Sigmoid colon (tissue), 7 donors: Measurements from ENCODE around the gene PIK3R6. TPM values are rescaled to one million over a fixed set of nuclear protein-coding genes. Genes with fewer than 3 reads are reported as not detected.
"Not testable (repeated sequence)": the region's sequence is repeated elsewhere in the genome, so short reads cannot be mapped to it uniquely, and the experiment has no call there.

ENCODE experiments used
- DNase-seq: peaks from one replicate; pipeline ENCODE4 v3.0.0-alpha.2; 2019
- H3K27ac ChIP-seq, 4 donors: fragments of 200-600 bp; sonication (generic); one replicate each; pipeline ENCODE4 v1.5.1; 2016 to 2019; ENCODE audit warnings: mild to moderate bottlenecking in 1 of 4
- H3K27me3 ChIP-seq, 3 donors: fragments of 200-600 bp; sonication (generic); one replicate each; pipeline ENCODE4 v1.5.1; 2019; ENCODE audit warnings: mild to moderate bottlenecking in 1 of 3
- H3K36me3 ChIP-seq, 4 donors: fragments of 200-600 bp; sonication (generic); one replicate each; pipeline ENCODE4 v1.5.1; 2016 to 2019
- H3K4me1 ChIP-seq, 4 donors: fragments of 200-600 bp; sonication (generic); one replicate each; pipeline ENCODE4 v1.5.1; 2017 to 2019
- H3K4me3 ChIP-seq, 4 donors: fragments of 200-600 bp; sonication (generic); one replicate each; pipeline ENCODE4 v1.5.1; 2017 to 2019; ENCODE audit warnings: mild to moderate bottlenecking in 2 of 4, moderate library complexity in 1 of 4
- H3K9me3 ChIP-seq, 4 donors: fragments of 200-600 bp in 3 of 4; sonication (generic) in 3 of 4; one replicate each; pipeline versions ENCODE4 v1.5.1 to v1.6.1; 2013 to 2019
- CTCF ChIP-seq, 4 experiments: fragments of 450-650 bp in 3 of 4; fragments of 200-600 bp in 1 of 4; IDR thresholded peaks; one replicate each; pipeline ENCODE4 v1.5.1; 2016 to 2019; ENCODE audit warnings: antibody characterized with exemption in 4 of 4, mild to moderate bottlenecking in 3 of 4, moderate library complexity in 2 of 4
- EP300 ChIP-seq, 4 donors: sonication (generic); formaldehyde crosslinking; IDR thresholded peaks; one replicate each; pipeline ENCODE4 v1.6.1; 2017; ENCODE audit warnings: antibody characterized with exemption in 4 of 4
- POLR2A ChIP-seq, 2 donors: fragments of 450-650 bp; IDR thresholded peaks; one replicate each; pipeline ENCODE4 v1.6.1; 2016; ENCODE audit warnings: antibody characterized with exemption in 2 of 2, mild to moderate bottlenecking in 2 of 2, moderate library complexity in 2 of 2
- POLR2AphosphoS5 ChIP-seq, 4 donors: sonication (generic); formaldehyde crosslinking; IDR thresholded peaks; one replicate each; pipeline ENCODE4 v1.6.1; 2017; ENCODE audit warnings: antibody characterized with exemption in 4 of 4
- WGBS, 2 donors: extraction: QIAGEN DNeasy Blood & Tissue Kit; methylation state at CpG; one replicate each; pipeline ENCODE4 v1.1.7; 2013; 5-methylcytosine and 5-hydroxymethylcytosine counted together
- intact Hi-C: fragments of 100-400 bp; cut with DNase I; formaldehyde crosslinking; loops from one replicate; pipeline ENCODE4 v1.15.1; 2023
- polyA plus RNA-seq, 3 donors: library from polyadenylated mRNA; stranded (reverse); fragments of 200-250 nt; gene quantifications; one replicate each; pipeline ENCODE4 v1.2.3, GENCODE V29; 2013
- total RNA-seq, 4 donors: library from RNA; depleted of rRNA; stranded (reverse); fragments of >200 nt; gene quantifications; one replicate each; pipeline ENCODE4 v1.1.0, GENCODE V29; 2016
- donor health status: healthy with polysubstance abuse.
- donor health status: Bipolar disorder and iron deficiency.
- donor health status: healthy.

Gene PIK3R6
- total and polyA plus RNA-seq, 7 donors = 0.54 to 1.2 (median 0.77) TPM; not detected in 2

DNA sequence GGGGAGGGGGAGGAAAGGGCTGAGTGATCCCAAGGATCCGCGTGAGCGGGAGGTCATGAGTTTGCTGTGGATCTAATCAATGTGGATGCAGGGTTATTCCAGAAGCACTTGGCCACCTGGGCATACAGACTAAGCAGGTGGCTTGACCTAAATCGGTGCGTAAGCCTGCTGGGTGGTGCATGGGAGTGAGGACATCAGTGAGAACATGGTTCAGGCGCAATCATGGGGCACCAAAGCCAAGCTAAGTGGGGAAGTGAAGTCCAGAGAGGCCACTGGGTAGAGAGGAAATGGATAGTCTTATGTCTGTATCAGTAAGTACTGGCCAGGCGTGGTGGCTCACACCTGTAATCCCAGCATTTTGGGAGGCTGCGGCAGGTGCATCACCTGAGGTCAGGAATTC, 49.4 kb downstream of the PIK3R6 start:
- H3K9me3 ChIP-seq = no peaks in the 10 kb centered on the region
- 93 to 96% methylated on average over 8 of the region's 8 CpGs for WGBS, 2 donors
- TF ChIP-seq POLR2AphosphoS5 (IDR thresholded peaks at IDR 0.05) = no peak
- TF ChIP-seq EP300 (IDR thresholded peaks at IDR 0.05) = no peak
- TF ChIP-seq POLR2A (IDR thresholded peaks at IDR 0.05) = no peak
- TF ChIP-seq CTCF (IDR thresholded peaks at IDR 0.05) = no peak
- no peaks in the 10 kb centered on the region for H3K36me3 ChIP-seq
- no peak overlapping the region for H3K27ac ChIP-seq
- DNase-seq = peak; percentile 32
- intact Hi-C loops = no loop called here
- H3K27me3 ChIP-seq = peaks cover 0 to 8% (median 0%) of the 10 kb centered on the region in 3 donors
- H3K4me1 ChIP-seq = no peaks in the 10 kb centered on the region
- H3K4me3 ChIP-seq = no peak overlapping the region

DNA sequence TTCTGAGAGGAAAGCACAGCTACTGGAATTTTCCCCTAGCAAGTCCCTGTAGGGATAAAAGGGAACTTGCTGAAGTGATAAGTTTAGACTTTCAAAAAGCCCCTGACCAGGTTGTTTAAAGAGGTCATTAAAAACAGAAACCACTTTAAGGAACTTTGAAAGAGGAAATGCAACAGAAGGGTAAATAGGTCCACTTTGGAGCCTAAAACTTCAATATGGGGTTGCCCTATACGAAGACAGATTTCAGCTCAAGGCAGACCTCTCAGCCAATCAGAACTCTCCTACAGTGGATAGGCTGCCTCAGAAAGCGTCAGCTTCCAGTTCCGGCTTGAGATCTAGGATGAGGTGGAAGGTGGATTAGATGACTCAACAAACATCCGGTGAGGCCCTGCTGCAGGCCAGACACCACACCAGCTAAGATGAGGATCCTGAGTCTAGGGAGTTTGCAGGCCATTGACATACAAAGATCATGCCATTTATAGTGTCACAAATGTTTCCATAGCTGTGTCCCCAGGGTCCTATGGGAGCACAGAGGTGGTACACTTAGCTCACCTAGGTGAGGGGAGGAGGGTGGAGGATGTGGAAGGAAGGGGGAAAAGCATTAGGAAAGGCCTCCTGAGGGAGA, 60.4 kb downstream of the PIK3R6 start:
- intact Hi-C loops = no loop called here
- Histone ChIP-seq H3K4me1 (no peaks in the 10 kb centered on the region), H3K4me3 (no peak overlapping the region), H3K27ac (no peak overlapping the region), H3K36me3 (no peaks in the 10 kb centered on the region), H3K9me3 (peaks cover 0 to 6% (median 2%) of the 10 kb centered on the region in 4 donors), H3K27me3 (no peaks in the 10 kb centered on the region)
- DNase-seq = no peak
- 72 to 89% methylated on average over 4 of the region's 4 CpGs for WGBS, 2 donors
- TF ChIP-seq POLR2A (IDR thresholded peaks at IDR 0.05) = no peak
- no peak for TF ChIP-seq POLR2AphosphoS5 (IDR thresholded peaks at IDR 0.05)
- TF ChIP-seq EP300 (IDR thresholded peaks at IDR 0.05) = no peak
- TF ChIP-seq CTCF (IDR thresholded peaks at IDR 0.05) = no peak

- H3K27ac ChIP-seq = no peak overlapping the region
- no peak overlapping the region for H3K4me3 ChIP-seq
- DNase-seq = no peak
- H3K27me3 ChIP-seq = no peaks in the 10 kb centered on the region
- H3K4me1 ChIP-seq = no peaks in the 10 kb centered on the region
- no peak for TF ChIP-seq CTCF (IDR thresholded peaks at IDR 0.05)
- no peak for TF ChIP-seq POLR2AphosphoS5 (IDR thresholded peaks at IDR 0.05)
- TF ChIP-seq EP300 (IDR thresholded peaks at IDR 0.05) = no peak
- TF ChIP-seq POLR2A (IDR thresholded peaks at IDR 0.05) = no peak
- peaks cover 0 to 6% (median 2%) of the 10 kb centered on the region in 4 donors for H3K9me3 ChIP-seq
- WGBS, 2 donors = 46 to 60% methylated on average over 3 of the region's 3 CpGs
- no peaks in the 10 kb centered on the region for H3K36me3 ChIP-seq
- intact Hi-C loops = no loop called here
Measured at GRCh38 chr17:8806253-8806925, 61.1 kb downstream of the PIK3R6 start.

- WGBS, 2 donors = 93 to 94% methylated on average over 10 of the region's 10 CpGs
Measured at GRCh38 chr17:8805396-8805795, 62.1 kb downstream of the PIK3R6 start.

DNA sequence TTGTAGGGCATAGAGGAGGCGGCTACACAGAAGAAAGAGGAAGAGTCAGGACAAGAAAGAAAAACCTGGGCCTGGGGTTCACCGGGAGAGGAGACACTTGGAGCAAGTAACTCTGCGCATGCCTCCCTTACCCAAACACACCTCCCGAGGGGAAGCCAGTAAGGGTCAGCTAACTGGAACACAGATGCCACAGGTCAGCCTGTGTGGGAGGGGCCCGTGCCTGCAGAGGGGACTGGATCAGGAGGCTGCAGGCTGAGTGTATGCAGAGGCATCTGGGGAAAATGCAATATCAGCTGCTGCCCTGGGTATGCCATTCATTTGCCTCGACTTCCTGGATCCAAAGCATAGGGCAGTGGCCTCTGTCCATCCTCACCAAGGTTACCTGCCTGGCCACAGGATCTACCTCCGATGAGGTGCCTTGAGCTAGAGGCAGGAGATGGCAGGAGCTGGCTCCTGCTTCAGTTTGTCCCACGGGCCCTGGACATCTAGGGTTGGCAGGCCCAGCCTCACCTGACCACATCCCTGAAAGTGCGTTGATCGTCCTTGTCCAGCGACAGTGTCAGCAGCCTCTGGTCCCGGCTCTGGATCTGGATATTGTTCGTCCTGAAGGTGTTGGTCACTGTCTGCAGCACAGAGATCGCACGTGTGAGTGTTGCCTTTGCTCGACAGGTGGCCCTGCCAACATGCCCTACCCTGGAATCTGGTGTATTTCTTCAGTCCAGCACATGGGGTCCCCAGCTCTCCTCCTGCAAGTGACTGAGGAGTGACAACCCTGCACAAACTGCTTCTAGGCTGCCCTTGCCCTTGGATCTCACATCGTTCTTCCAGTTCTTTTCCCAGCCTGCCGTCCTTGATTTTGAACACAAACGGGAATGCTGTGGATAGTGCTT, 63.7 kb downstream of the PIK3R6 start:
- intact Hi-C loops = no loop called here
- no peaks in the 10 kb centered on the region for H3K36me3 ChIP-seq
- H3K27ac ChIP-seq = no peak overlapping the region
- TF ChIP-seq POLR2A (IDR thresholded peaks at IDR 0.05) (no peak), CTCF (IDR thresholded peaks at IDR 0.05) (no peak), POLR2AphosphoS5 (IDR thresholded peaks at IDR 0.05) (no peak), EP300 (IDR thresholded peaks at IDR 0.05) (no peak)
- 86 to 87% methylated on average over 19 of the region's 19 CpGs for WGBS, 2 donors
- no peak for DNase-seq
- H3K27me3 ChIP-seq = peaks cover 6 to 12% (median 8%) of the 10 kb centered on the region in 3 donors
- H3K4me3 ChIP-seq = no peak overlapping the region
- H3K4me1 ChIP-seq = peaks cover 0 to 11% (median 9%) of the 10 kb centered on the region in 4 donors
- H3K9me3 ChIP-seq = peaks cover 0 to 1% (median 0%) of the 10 kb centered on the region in 4 donors

More at GRCh38 chr17:8805396-8805795, 62.1 kb downstream of the PIK3R6 start:
- H3K4me3 ChIP-seq, DNase-seq, H3K36me3 ChIP-seq, H3K4me1 ChIP-seq, intact Hi-C loops, H3K9me3 ChIP-seq, H3K27ac ChIP-seq, H3K27me3 ChIP-seq: not testable (repeated sequence)
